Neural progenitor cell (in vitro differentiated cells): ENCODE data around the gene POLH. TPM values are rescaled to one million over a fixed set of nuclear protein-coding genes. Genes with fewer than 3 reads are reported as not detected.
"Not testable (repeated sequence)": the region's sequence is repeated elsewhere in the genome, so short reads cannot be mapped to it uniquely, and the experiment has no call there.

Experiments used
- DNase-seq: peaks from one replicate; pipeline ENCODE4 v3.0.0-alpha.2; 2016; ENCODE audit warnings: low spot score
- H2AFZ ChIP-seq: fragments of 200-600 bp; sonication (generic); replicated peaks from 2 replicates; pipeline ENCODE4 v1.6.1; 2016; ENCODE audit warnings: antibody characterized with exemption
- H3F3A ChIP-seq: fragments of 200-600 bp; sonication (generic); 2 replicates; pipeline ENCODE4 v1.6.1; 2016; ENCODE audit warnings: antibody characterized with exemption, low read depth
- H3K27ac ChIP-seq: fragments of 200-600 bp; sonication (generic); 2 replicates; pipeline ENCODE4 v1.5.1; 2016; ENCODE audit warnings: mild to moderate bottlenecking
- H3K27me3 ChIP-seq: fragments of 200-600 bp; sonication (generic); 2 replicates; pipeline ENCODE4 v1.6.1; 2016; ENCODE audit warnings: mild to moderate bottlenecking, moderate library complexity
- H3K36me3 ChIP-seq: fragments of 200-600 bp; sonication (generic); 2 replicates; pipeline ENCODE4 v1.5.1; 2016
- H3K4me1 ChIP-seq: fragments of 200-600 bp; sonication (generic); 2 replicates; pipeline ENCODE4 v1.6.1; 2016; ENCODE audit warnings: mixed run types
- H3K4me2 ChIP-seq: fragments of 200-600 bp; sonication (generic); 2 replicates; pipeline ENCODE4 v1.6.1; 2016
- H3K4me3 ChIP-seq: fragments of 200-600 bp; sonication (generic); 2 replicates; pipeline ENCODE4 v1.5.1; 2016
- H3K79me2 ChIP-seq: fragments of 200-600 bp; sonication (generic); 2 replicates; pipeline ENCODE4 v1.6.1; 2016; ENCODE audit warnings: low read depth
- H3K9ac ChIP-seq: fragments of 200-600 bp; sonication (generic); 2 replicates; pipeline ENCODE4 v1.6.1; 2016
- H3K9me3 ChIP-seq: fragments of 200-600 bp; sonication (generic); 2 replicates; pipeline ENCODE4 v1.5.1; 2016; ENCODE audit warnings: low read depth
- H4K20me1 ChIP-seq: fragments of 200-600 bp; sonication (generic); 2 replicates; pipeline ENCODE4 v1.6.1; 2016; ENCODE audit warnings: low read depth
- H3K27ac Mint-ChIP-seq: 3 replicates; pipeline ENCODE4 v1.8.0; 2021; ENCODE audit warnings: mixed read lengths
- H3K27me3 Mint-ChIP-seq: 2 replicates; pipeline ENCODE4 v1.8.0; 2022; ENCODE audit warnings: low read depth, mild to moderate bottlenecking, inconsistent platforms, moderate library complexity, mixed read lengths; ENCODE audit not compliant: insufficient read depth
- H3K36me3 Mint-ChIP-seq: 3 replicates; pipeline ENCODE4 v1.8.0; 2021; ENCODE audit warnings: mixed read lengths
- H3K4me1 Mint-ChIP-seq: 3 replicates; pipeline ENCODE4 v1.8.0; 2021; ENCODE audit warnings: mixed read lengths
- H3K4me3 Mint-ChIP-seq: 3 replicates; pipeline ENCODE4 v1.8.0; 2021; ENCODE audit warnings: mild to moderate bottlenecking, moderate library complexity, mixed read lengths
- H3K9me3 Mint-ChIP-seq: 3 replicates; pipeline ENCODE4 v1.8.0; 2020; ENCODE audit warnings: mixed read lengths
- EZH2 ChIP-seq: fragments of 200-600 bp; sonication (generic); IDR thresholded peaks from 2 replicates; pipeline ENCODE4 v1.6.1; 2017; ENCODE audit warnings: antibody characterized with exemption, mild to moderate bottlenecking, moderate library complexity
- EZH2phosphoT487 ChIP-seq: fragments of 200-600 bp; sonication (generic); IDR thresholded peaks from 2 replicates; pipeline ENCODE4 v1.6.1; 2017; ENCODE audit warnings: antibody characterized with exemption
- total RNA-seq: library from RNA; depleted of rRNA; stranded (reverse); fragments of >200 nt; gene quantifications from 2 replicates; pipeline ENCODE4 v1.2.3, GENCODE V29; 2015; ENCODE audit warnings: low replicate concordance
- TF ChIP-seq, protein P1 (sequence below): fragments of 200-600 bp; sonication (generic); IDR thresholded peaks from 2 replicates; pipeline ENCODE4 v1.5.1; 2017; ENCODE audit warnings: antibody characterized with exemption, mild to moderate bottlenecking

Gene POLH
- total RNA-seq, 1 donor from 2014 or later = 17.0 TPM

DNA sequence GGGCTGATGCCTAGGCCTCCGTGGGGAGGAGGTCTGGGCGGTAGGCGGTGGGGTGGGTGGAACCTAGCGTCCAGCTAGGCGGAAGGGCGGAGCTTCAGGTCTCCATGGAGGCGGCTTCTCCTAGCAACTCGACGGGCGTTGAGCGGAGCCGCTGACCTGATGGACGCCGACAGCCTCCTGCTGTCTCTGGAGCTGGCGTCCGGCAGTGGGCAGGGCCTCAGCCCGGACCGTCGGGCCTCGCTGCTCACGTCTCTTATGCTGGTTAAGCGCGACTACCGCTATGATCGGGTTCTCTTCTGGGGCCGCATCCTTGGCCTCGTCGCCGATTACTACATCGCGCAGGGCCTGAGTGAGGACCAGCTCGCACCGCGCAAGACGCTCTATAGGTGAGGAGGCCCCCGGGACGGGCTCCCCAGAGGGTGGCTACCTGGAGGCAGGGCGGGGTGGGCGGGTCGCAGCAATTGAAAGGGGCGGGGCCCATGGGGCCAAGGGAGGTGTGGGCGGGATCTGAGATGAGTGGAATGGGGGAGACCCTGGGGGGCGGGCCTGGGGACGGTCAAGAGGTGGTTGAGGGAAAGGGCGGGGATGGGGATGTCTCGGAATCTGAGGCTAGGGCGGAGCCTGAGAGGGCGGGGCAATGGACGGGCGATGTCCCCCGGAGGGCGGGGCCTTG, 69.1 kb downstream of the POLH start, which contains the start of gene RSPH9:
Gene RSPH9, plus strand, starts transcription at position 97 of the 673 bp plus-strand sequence. Its CDS starts 63 bp downstream, at position 160.
- Mint-ChIP-seq H3K4me1 (peaks cover 18% of the 10 kb centered on the region), H3K4me3 (peak within 1 kb of the TSS; percentile 88), H3K9me3 (no peaks in the 10 kb centered on the region), H3K36me3 (peaks cover 17% of the 10 kb centered on the region), H3K27ac (peak within 1 kb of the TSS; percentile 94), H3K27me3 (peaks cover 7% of the 10 kb centered on the region)
- Histone ChIP-seq H3K79me2 (peaks cover 18% of the 10 kb centered on the region), H3K9ac (no peak within 1 kb of the TSS), H2AFZ (peak within 1 kb of the TSS; percentile 74), H3K4me1 (peaks cover 5% of the 10 kb centered on the region), H4K20me1 (peaks cover 11% of the 10 kb centered on the region), H3K36me3 (peaks cover 10% of the 10 kb centered on the region), H3K9me3 (no peaks in the 10 kb centered on the region), H3K4me3 (peak within 1 kb of the TSS; percentile 58), H3K4me2 (peak within 1 kb of the TSS; percentile 80), H3K27ac (peak within 1 kb of the TSS; percentile 40), H3K27me3 (no peaks in the 10 kb centered on the region), H3F3A (peaks cover 31% of the 10 kb centered on the region)
- DNase-seq = peak; percentile 97
- TF ChIP-seq EZH2 = no peak
- no peak for TF ChIP-seq EZH2phosphoT487
- TF ChIP-seq, protein P1, sequence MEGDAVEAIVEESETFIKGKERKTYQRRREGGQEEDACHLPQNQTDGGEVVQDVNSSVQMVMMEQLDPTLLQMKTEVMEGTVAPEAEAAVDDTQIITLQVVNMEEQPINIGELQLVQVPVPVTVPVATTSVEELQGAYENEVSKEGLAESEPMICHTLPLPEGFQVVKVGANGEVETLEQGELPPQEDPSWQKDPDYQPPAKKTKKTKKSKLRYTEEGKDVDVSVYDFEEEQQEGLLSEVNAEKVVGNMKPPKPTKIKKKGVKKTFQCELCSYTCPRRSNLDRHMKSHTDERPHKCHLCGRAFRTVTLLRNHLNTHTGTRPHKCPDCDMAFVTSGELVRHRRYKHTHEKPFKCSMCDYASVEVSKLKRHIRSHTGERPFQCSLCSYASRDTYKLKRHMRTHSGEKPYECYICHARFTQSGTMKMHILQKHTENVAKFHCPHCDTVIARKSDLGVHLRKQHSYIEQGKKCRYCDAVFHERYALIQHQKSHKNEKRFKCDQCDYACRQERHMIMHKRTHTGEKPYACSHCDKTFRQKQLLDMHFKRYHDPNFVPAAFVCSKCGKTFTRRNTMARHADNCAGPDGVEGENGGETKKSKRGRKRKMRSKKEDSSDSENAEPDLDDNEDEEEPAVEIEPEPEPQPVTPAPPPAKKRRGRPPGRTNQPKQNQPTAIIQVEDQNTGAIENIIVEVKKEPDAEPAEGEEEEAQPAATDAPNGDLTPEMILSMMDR = no peak

DNA sequence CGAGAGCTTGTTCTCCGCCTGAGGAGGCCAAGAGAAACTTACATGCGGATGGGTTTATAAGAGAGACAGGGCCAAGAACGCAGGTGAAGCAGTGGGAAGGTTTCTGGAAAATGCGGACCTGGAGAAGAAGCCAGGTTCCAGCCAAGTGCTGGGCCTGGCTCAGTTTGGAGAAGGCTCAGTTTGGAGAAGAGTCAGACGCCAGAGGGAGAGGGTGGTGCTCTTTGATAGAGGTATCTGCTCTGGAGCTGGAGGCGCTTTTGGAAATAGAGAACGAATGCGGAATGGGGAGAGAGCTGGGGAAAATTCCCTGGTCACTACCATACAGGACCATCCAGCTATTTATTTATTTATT, 69.6 kb downstream of the POLH start:
- Histone ChIP-seq H3F3A (peaks cover 30% of the 10 kb centered on the region), H3K9ac (no peak overlapping the region), H2AFZ (peak overlapping the region; percentile 74), H3K27ac (no peak overlapping the region), H3K36me3 (peaks cover 9% of the 10 kb centered on the region), H3K4me1 (peaks cover 3% of the 10 kb centered on the region), H3K4me2 (peak overlapping the region; percentile 80), H4K20me1 (peaks cover 6% of the 10 kb centered on the region), H3K27me3 (no peaks in the 10 kb centered on the region), H3K4me3 (peak overlapping the region; percentile 58), H3K79me2 (peaks cover 13% of the 10 kb centered on the region), H3K9me3 (no peaks in the 10 kb centered on the region)
- TF ChIP-seq EZH2phosphoT487 = no peak
- Mint-ChIP-seq H3K27me3 (peaks cover 7% of the 10 kb centered on the region), H3K9me3 (no peaks in the 10 kb centered on the region), H3K4me3 (peak overlapping the region; percentile 88), H3K4me1 (peaks cover 14% of the 10 kb centered on the region), H3K27ac (peak overlapping the region; percentile 94), H3K36me3 (peaks cover 12% of the 10 kb centered on the region)
- no peak for DNase-seq

GRCh38 chr6:43647613-43648012, 71.6 kb downstream of the POLH start:
- H3K79me2 ChIP-seq = no peaks in the 10 kb centered on the region
- H3K9ac ChIP-seq = no peak overlapping the region
- H3F3A ChIP-seq = peaks cover 30% of the 10 kb centered on the region
- peaks cover 13% of the 10 kb centered on the region for H3K4me1 Mint-ChIP-seq
- no peak overlapping the region for H2AFZ ChIP-seq
- no peaks in the 10 kb centered on the region for H3K36me3 ChIP-seq
- H3K4me1 ChIP-seq = peaks cover 3% of the 10 kb centered on the region
- H3K9me3 Mint-ChIP-seq = no peaks in the 10 kb centered on the region
- H3K27ac ChIP-seq = no peak overlapping the region
- H4K20me1 ChIP-seq = no peaks in the 10 kb centered on the region
- no peaks in the 10 kb centered on the region for H3K27me3 ChIP-seq
- no peak overlapping the region for H3K4me3 Mint-ChIP-seq
- peaks cover 5% of the 10 kb centered on the region for H3K36me3 Mint-ChIP-seq
- peaks cover 7% of the 10 kb centered on the region for H3K27me3 Mint-ChIP-seq
- no peak for TF ChIP-seq EZH2
- no peak for TF ChIP-seq EZH2phosphoT487
- TF ChIP-seq, protein P1 = no peak
- no peak for DNase-seq
- H3K9me3 ChIP-seq = no peaks in the 10 kb centered on the region
- no peak overlapping the region for H3K4me2 ChIP-seq
- no peak overlapping the region for H3K4me3 ChIP-seq
- H3K27ac Mint-ChIP-seq = no peak overlapping the region

DNA sequence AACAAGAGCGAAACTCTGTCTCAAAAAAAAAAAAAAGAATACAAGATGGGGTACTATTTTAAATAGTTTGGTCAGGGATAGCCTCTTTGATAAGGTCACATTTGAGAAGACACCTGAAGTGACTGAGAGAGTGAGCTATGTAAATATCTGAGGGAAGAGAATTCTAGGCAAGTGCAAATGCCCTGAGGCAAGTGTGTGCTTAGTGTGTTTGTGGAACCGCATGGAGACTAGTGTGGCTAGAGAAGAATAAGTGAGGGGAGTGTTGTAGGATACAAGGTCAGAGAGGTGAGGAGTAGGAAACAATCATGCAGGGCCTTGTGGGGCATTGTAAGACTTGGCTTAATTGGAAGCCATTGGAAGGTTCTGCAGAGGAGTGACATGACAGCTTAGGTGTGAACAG, 72.3 kb downstream of the POLH start:
- H3K4me3 Mint-ChIP-seq = no peak overlapping the region
- Histone ChIP-seq H3K27ac (no peak overlapping the region), H3K9ac (no peak overlapping the region), H3K4me1 (peaks cover 3% of the 10 kb centered on the region), H3K9me3 (no peaks in the 10 kb centered on the region), H4K20me1 (no peaks in the 10 kb centered on the region), H3K27me3 (no peaks in the 10 kb centered on the region), H3K4me3 (no peak overlapping the region), H2AFZ (no peak overlapping the region), H3F3A (peaks cover 27% of the 10 kb centered on the region), H3K4me2 (no peak overlapping the region), H3K36me3 (no peaks in the 10 kb centered on the region), H3K79me2 (no peaks in the 10 kb centered on the region)
- H3K9me3 Mint-ChIP-seq = no peaks in the 10 kb centered on the region
- DNase-seq = no peak
- TF ChIP-seq, protein P1 = no peak
- H3K4me1 Mint-ChIP-seq = peaks cover 13% of the 10 kb centered on the region
- no peaks in the 10 kb centered on the region for H3K36me3 Mint-ChIP-seq
- no peak overlapping the region for H3K27ac Mint-ChIP-seq
- H3K27me3 Mint-ChIP-seq = peaks cover 7% of the 10 kb centered on the region

DNA sequence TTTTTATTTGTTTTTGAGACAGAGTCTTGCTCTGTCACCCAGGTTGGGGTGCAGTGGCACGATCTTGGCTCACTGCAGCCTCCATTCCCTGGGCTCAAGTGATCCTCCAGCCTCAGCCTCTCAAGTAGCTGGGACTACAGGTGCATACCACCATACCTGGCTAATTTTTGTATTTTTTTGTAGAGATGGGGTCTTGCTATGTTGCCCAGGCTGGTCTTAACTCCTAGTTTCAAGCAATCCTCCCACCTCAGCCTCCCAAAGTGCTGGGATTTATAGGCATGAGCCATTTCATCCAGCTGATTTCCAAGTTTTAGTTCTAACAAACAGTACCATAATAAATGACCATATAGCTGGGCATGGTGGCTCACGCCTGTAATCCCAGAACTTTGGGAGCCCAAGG, 76.8 kb downstream of the POLH start:
- H3K79me2 ChIP-seq, H3K4me3 ChIP-seq, H3K9ac ChIP-seq, H3K36me3 Mint-ChIP-seq, H3K27ac ChIP-seq, H3K4me1 ChIP-seq, H3K27ac Mint-ChIP-seq, H3K4me3 Mint-ChIP-seq, H3K9me3 ChIP-seq, H3K9me3 Mint-ChIP-seq, H3K36me3 ChIP-seq, H3F3A ChIP-seq, H3K27me3 Mint-ChIP-seq, H4K20me1 ChIP-seq, H3K4me1 Mint-ChIP-seq, H2AFZ ChIP-seq, H3K4me2 ChIP-seq, DNase-seq, H3K27me3 ChIP-seq: not testable (repeated sequence)
